ENCODE data around the gene INO80E.

GRCh38 chr16:30009085-30009862 lies 13.2 kb downstream of the INO80E start:
- TF ChIP-seq CTCF (conservative IDR thresholded peaks at IDR 0.05; ENCODE audit: low read depth, low read length) (no peak), EZH2 (IDR thresholded peaks at IDR 0.05; ENCODE audit: borderline replicate concordance, low read depth, low read length, poor library complexity, severe bottlenecking) (no peak)
